ENCODE results near the gene CHRNA4.

CHRNA4 gene

DNA sequence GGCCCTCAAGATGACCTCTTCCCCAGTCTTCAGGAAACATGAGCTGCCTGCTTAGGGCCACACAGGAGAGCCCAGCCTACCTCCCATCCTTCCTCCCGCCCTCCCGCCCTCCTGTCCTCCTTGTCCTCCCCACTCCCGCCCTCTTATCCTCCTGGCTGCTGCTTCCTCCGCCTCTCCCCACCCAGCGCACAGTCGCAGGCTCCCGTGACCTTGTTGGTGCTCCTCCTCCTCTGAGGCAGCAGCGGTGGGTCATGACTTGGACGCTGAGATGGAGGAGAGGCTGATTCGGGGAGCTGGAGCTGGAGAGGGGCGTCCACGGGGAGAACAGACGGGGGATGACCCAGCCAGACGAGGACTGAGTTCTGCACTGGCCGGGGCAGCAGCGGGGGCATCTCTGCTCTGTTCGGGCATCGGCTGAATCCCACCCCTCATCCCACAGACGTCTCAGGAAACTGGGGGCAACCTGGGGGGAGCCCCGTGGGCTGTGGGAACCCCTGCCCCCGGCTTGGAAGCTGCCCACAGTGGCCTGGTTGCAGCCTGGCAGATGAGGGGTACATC is 32.4 kb downstream of the CHRNA4 start:
- Histone ChIP-seq H3K4me3 (ENCODE audit: extremely low read depth, insufficient read depth, low read length, poor library complexity, severe bottlenecking) (no peak overlapping the region), H3K4me1 (ENCODE audit: control insufficient read depth, insufficient read depth, low read length, poor library complexity, severe bottlenecking) (no peaks in the 10 kb centered on the region), H3K9me3 (ENCODE audit: control insufficient read depth, low read length) (peaks cover 7% of the 10 kb centered on the region), H3K36me3 (ENCODE audit: control insufficient read depth, insufficient read depth, low read length) (no peaks in the 10 kb centered on the region), H3K27ac (ENCODE audit: low read depth, low read length, severe bottlenecking) (no peak overlapping the region)
- WGBS, 2 experiments (ENCODE audit: insufficient coverage in 2 of 2): 78 to 88% methylated on average over 15 to 17 of the region's 21 CpGs

DNA sequence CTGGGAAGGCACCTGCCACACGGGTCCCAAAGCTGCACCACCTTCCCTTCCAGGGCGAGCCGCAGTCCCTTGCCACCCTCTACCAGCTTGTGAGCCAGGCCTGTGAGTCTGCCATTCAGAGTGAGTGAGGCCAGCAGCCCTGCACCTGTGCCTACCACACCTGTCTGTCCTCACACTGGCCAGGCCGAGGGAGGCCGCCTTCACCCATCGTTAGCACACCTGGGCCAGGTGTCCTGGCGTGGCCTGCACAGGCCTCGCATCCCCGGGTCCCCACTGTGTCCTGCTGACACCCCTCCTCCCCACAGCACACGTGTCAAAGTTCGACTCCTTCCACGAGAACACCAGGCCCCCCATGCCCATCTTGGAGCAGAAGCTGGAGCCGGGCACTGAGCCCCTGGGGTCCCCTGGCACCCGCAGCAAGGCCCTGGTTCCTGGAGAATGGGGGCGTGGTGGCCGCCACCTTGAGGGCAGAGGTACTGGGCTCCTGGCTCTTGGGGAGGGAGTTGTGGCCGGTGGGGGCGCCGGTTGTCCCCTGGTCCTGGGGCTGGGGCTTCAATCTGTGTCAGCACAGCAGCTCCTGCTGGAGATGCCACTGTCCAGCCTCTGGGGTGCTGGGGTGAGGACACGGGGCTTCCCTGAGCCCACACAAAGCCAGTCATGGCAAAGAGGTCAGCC is 33.0 kb downstream of the CHRNA4 start:
- Histone ChIP-seq H3K4me3 (ENCODE audit: extremely low read depth, insufficient read depth, low read length, poor library complexity, severe bottlenecking) (no peak overlapping the region), H3K9me3 (ENCODE audit: control insufficient read depth, low read length) (peaks cover 7% of the 10 kb centered on the region), H3K36me3 (ENCODE audit: control insufficient read depth, insufficient read depth, low read length) (no peaks in the 10 kb centered on the region), H3K4me1 (ENCODE audit: control insufficient read depth, insufficient read depth, low read length, poor library complexity, severe bottlenecking) (no peaks in the 10 kb centered on the region), H3K27ac (ENCODE audit: low read depth, low read length, severe bottlenecking) (no peak overlapping the region)
- WGBS, 2 experiments (ENCODE audit: insufficient coverage in 2 of 2): 87 to 90% methylated on average over 14 to 17 of the region's 20 CpGs

DNA sequence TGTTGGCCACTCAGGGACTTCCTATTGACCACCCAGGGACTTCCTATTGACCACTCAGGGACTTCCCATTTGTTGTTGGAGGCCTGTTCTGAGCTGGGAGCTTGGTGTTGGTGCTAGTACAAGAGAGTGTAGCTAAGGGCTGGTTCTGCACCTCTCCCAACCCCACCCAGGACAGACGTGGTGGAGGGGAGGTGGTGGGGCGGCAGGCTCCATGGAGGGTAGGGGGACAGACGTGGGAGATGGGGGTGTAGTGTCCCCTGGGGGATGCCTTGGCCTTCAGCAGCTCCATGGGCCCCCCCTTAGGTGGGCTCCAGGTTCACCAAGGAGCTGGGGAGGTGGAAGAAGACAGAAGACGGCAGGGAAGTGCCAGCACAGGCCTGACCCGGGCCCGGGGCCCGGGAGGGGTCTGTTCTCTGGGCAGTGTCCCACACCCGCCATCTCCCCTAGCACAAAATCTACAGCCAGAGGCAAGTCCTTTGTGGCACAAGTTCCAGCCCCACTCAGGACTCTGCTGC is 33.9 kb downstream of the CHRNA4 start:
- Histone ChIP-seq H3K4me1 (ENCODE audit: control insufficient read depth, insufficient read depth, low read length, poor library complexity, severe bottlenecking) (no peaks in the 10 kb centered on the region), H3K9me3 (ENCODE audit: control insufficient read depth, low read length) (peaks cover 7% of the 10 kb centered on the region), H3K27ac (ENCODE audit: low read depth, low read length, severe bottlenecking) (peak overlapping the region; percentile 29), H3K36me3 (ENCODE audit: control insufficient read depth, insufficient read depth, low read length) (no peaks in the 10 kb centered on the region), H3K4me3 (ENCODE audit: extremely low read depth, insufficient read depth, low read length, poor library complexity, severe bottlenecking) (no peak overlapping the region)
- 82 to 85% methylated on average over 5 to 6 of the region's 8 CpGs for WGBS, 2 experiments (ENCODE audit: insufficient coverage in 2 of 2)

DNA sequence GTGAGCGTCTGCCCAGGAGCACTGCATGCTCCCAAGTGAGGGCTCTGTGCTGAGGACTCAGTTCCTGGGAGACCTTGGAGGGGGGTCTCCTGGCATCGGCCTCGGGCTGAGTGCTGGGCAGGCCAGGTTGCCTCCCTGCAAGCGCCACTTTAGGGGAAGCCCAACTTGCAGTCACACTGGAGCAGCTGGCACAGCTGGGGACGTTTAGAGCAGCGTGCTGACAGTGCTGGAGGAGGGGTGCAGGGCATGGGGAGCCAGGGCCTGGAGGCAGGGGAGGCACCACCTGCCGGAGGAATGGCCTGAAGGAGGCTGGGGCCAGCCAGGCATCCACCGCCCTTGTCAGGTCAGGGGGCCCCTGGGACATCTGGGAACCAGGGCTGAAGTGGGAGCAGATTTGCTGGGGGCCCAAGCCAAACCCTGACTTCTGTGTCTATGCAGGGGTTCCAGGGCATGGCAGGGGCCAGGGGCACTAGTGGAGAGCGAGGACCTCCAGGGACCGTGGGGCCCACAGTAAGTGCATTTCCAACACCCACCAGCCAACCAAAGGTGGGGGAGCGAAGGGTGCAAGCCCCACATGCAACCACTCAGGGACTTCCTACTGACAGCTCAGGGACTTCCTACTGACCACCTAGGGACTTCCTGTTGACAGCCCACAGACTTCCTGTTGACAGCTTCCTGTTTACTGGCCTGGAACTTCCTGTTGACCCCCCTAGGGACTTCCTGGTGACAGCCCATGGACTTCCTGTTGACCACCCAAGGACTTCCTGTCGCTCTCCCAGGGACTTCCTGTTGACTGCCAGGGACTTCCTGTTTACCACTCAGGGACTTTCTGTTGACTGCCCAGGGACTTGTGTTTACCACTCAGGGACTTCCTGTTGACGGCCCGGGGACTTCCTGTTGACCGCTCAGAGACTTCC is 34.6 kb downstream of the CHRNA4 start:
- no peaks in the 10 kb centered on the region for H3K36me3 ChIP-seq (ENCODE audit: control insufficient read depth, insufficient read depth, low read length)
- peak overlapping the region; percentile 29 for H3K27ac ChIP-seq (ENCODE audit: low read depth, low read length, severe bottlenecking)
- H3K4me3 ChIP-seq (ENCODE audit: extremely low read depth, insufficient read depth, low read length, poor library complexity, severe bottlenecking): no peak overlapping the region
- 89 to 90% methylated on average over 13 to 14 of the region's 15 CpGs for WGBS, 2 experiments (ENCODE audit: insufficient coverage in 2 of 2)
- peaks cover 7% of the 10 kb centered on the region for H3K9me3 ChIP-seq (ENCODE audit: control insufficient read depth, low read length)
- no peaks in the 10 kb centered on the region for H3K4me1 ChIP-seq (ENCODE audit: control insufficient read depth, insufficient read depth, low read length, poor library complexity, severe bottlenecking)

GRCh38 chr20:63325554-63326313 is 35.4 kb downstream of the CHRNA4 start:
- Histone ChIP-seq H3K4me3 (ENCODE audit: extremely low read depth, insufficient read depth, low read length, poor library complexity, severe bottlenecking) (no peak overlapping the region), H3K9me3 (ENCODE audit: control insufficient read depth, low read length) (peaks cover 7% of the 10 kb centered on the region), H3K4me1 (ENCODE audit: control insufficient read depth, insufficient read depth, low read length, poor library complexity, severe bottlenecking) (no peaks in the 10 kb centered on the region), H3K36me3 (ENCODE audit: control insufficient read depth, insufficient read depth, low read length) (no peaks in the 10 kb centered on the region), H3K27ac (ENCODE audit: low read depth, low read length, severe bottlenecking) (no peak overlapping the region)
- 94 to 100% methylated on average over 2 to 3 of the region's 8 CpGs for WGBS, 2 experiments (ENCODE audit: insufficient coverage in 2 of 2)

DNA sequence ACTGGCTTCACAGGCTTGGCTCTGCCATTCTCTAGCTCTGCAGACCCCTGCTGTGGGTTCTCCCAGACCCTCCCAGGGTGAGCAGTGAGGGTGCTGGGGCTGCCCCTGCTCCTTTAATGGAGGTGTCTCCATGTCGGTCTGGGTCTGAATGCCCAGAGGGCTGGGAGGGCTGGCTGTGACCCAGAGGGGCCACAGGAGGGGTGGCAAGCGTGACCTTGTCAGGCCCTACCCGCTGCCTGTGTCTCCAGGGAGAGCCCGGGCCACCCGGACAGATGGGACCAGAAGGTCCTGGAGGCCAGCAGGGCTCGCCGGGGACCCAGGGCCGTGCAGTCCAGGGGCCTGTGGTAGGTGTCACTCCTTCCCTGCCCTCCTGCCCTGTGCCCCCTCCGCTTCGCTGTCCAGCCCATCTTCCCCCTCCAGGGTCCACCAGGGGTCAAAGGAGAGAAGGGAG is 36.1 kb downstream of the CHRNA4 start:
- Histone ChIP-seq H3K36me3 (ENCODE audit: control insufficient read depth, insufficient read depth, low read length) (no peaks in the 10 kb centered on the region), H3K4me3 (ENCODE audit: extremely low read depth, insufficient read depth, low read length, poor library complexity, severe bottlenecking) (no peak overlapping the region), H3K9me3 (ENCODE audit: control insufficient read depth, low read length) (peaks cover 7% of the 10 kb centered on the region), H3K4me1 (ENCODE audit: control insufficient read depth, insufficient read depth, low read length, poor library complexity, severe bottlenecking) (no peaks in the 10 kb centered on the region), H3K27ac (ENCODE audit: low read depth, low read length, severe bottlenecking) (no peak overlapping the region)
- WGBS, 2 experiments (ENCODE audit: insufficient coverage in 2 of 2): 79 to 97% methylated on average over 5 to 7 of the region's 10 CpGs

DNA sequence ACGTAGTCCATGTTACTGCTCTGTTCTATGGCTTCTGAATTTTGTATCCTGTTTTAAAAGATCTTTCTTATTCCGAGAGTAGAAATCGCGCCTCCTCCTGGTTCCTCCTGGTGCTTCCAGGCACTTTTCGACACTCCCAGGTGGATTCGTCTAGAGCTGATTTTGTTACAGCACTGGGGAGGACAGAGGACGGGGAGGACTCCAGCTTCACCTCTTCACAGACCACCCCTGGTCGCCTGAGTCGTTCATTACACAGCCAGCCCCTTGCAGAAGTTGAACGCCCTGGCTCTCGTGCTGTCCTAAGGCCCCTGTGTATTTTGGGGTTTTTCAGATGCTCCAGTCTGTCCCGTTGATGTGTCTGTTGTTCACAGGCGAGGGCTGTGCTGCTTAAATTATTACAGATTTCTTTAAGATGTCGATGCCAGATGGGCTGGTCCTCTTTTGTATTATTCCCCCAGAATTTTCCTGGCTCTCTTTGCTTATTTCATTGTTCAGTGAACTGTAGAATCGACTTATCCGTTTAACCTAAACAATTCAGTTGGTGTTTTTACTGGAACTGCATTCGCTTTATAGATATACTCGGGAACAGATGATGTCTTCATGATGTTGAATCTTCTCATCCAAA is 37.7 kb downstream of the CHRNA4 start:
- Histone ChIP-seq H3K27ac (ENCODE audit: low read depth, low read length, severe bottlenecking) (no peak overlapping the region), H3K36me3 (ENCODE audit: control insufficient read depth, insufficient read depth, low read length) (no peaks in the 10 kb centered on the region), H3K4me1 (ENCODE audit: control insufficient read depth, insufficient read depth, low read length, poor library complexity, severe bottlenecking) (no peaks in the 10 kb centered on the region), H3K4me3 (ENCODE audit: extremely low read depth, insufficient read depth, low read length, poor library complexity, severe bottlenecking) (no peak overlapping the region), H3K9me3 (ENCODE audit: control insufficient read depth, low read length) (peaks cover 7% of the 10 kb centered on the region)
- WGBS, 2 experiments (ENCODE audit: insufficient coverage in 2 of 2): 75 to 90% methylated on average over 13 to 18 of the region's 18 CpGs

DNA sequence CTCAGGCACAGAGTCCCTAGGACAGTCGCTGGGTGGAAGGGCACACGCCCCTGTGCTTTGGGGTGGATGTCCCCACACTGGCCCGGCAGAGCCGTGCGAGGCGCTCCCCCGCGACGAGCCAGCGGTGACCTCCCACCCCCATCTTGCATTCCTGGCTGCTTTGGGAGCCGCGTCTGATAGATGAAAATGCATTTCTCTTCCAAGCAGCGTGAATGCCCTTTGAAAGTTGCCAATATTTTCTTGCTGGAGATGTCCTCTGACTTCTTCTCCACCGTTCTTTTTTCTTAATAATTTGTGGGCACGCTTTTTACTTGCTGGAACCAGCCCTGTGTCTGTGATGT is 38.2 kb downstream of the CHRNA4 start:
- 74 to 78% methylated on average over 14 to 15 of the region's 15 CpGs for WGBS, 2 experiments (ENCODE audit: insufficient coverage in 2 of 2)
- peaks cover 7% of the 10 kb centered on the region for H3K9me3 ChIP-seq (ENCODE audit: control insufficient read depth, low read length)
- no peak overlapping the region for H3K4me3 ChIP-seq (ENCODE audit: extremely low read depth, insufficient read depth, low read length, poor library complexity, severe bottlenecking)
- H3K27ac ChIP-seq (ENCODE audit: low read depth, low read length, severe bottlenecking): no peak overlapping the region
- H3K36me3 ChIP-seq (ENCODE audit: control insufficient read depth, insufficient read depth, low read length): no peaks in the 10 kb centered on the region
- H3K4me1 ChIP-seq (ENCODE audit: control insufficient read depth, insufficient read depth, low read length, poor library complexity, severe bottlenecking): no peaks in the 10 kb centered on the region

GRCh38 chr20:63322146-63322932 is 38.8 kb downstream of the CHRNA4 start:
- 92% methylated on average over 30 to 33 of the region's 34 CpGs for WGBS, 2 experiments (ENCODE audit: insufficient coverage in 2 of 2)
- no peaks in the 10 kb centered on the region for H3K4me1 ChIP-seq (ENCODE audit: control insufficient read depth, insufficient read depth, low read length, poor library complexity, severe bottlenecking)
- no peak overlapping the region for H3K4me3 ChIP-seq (ENCODE audit: extremely low read depth, insufficient read depth, low read length, poor library complexity, severe bottlenecking)
- no peak overlapping the region for H3K27ac ChIP-seq (ENCODE audit: low read depth, low read length, severe bottlenecking)
- H3K9me3 ChIP-seq (ENCODE audit: control insufficient read depth, low read length): peaks cover 7% of the 10 kb centered on the region
- no peaks in the 10 kb centered on the region for H3K36me3 ChIP-seq (ENCODE audit: control insufficient read depth, insufficient read depth, low read length)

Data from mesodermal cell (in vitro differentiated cells).